Measurements from ENCODE around the gene FPR3. TPM values are rescaled to one million over a fixed set of nuclear protein-coding genes. Genes with fewer than 3 reads are reported as not detected.
"Not testable (repeated sequence)": the region's sequence is repeated elsewhere in the genome, so short reads cannot be mapped to it uniquely, and the experiment has no call there.

Gene FPR3
- total RNA-seq, 1 donor from 2014 or later: 1.6 TPM

GRCh38 chr19:51806571-51806970 is 11.6 kb downstream of the FPR3 start:
- ATAC-seq; DNase-seq (ENCODE audit: low spot score): not testable (repeated sequence)

GRCh38 chr19:51807111-51807701 is 12.2 kb downstream of the FPR3 start:
- ATAC-seq: peak; percentile 33
- DNase-seq (ENCODE audit: low spot score): no peak

- DNase-seq (ENCODE audit: low spot score): no peak
- no peak for ATAC-seq
These were observed 13.0 kb downstream of the FPR3 start for GRCh38 chr19:51807925-51808324.

GRCh38 chr19:51808333-51808986 is 13.5 kb downstream of the FPR3 start:
- DNase-seq (ENCODE audit: low spot score): no peak
- no peak for ATAC-seq

- ATAC-seq (no peak), DNase-seq (ENCODE audit: low spot score) (no peak)
These were observed 14.8 kb downstream of the FPR3 start for GRCh38 chr19:51809787-51810186.

GRCh38 chr19:51810223-51810622 is 15.3 kb downstream of the FPR3 start:
- ATAC-seq: no peak
- DNase-seq (ENCODE audit: low spot score): no peak

- ATAC-seq (peak; percentile 22), DNase-seq (ENCODE audit: low spot score) (no peak)
These were observed 16.4 kb downstream of the FPR3 start for GRCh38 chr19:51811344-51811743.

GRCh38 chr19:51815043-51815442 is 20.1 kb downstream of the FPR3 start:
- ATAC-seq: no peak
- no peak for DNase-seq (ENCODE audit: low spot score)

- DNase-seq (ENCODE audit: low spot score) (no peak), ATAC-seq (no peak)
These were observed 21.8 kb downstream of the FPR3 start for GRCh38 chr19:51816711-51817110.

- ATAC-seq (no peak), DNase-seq (ENCODE audit: low spot score) (no peak)
These were observed 25.1 kb downstream of the FPR3 start for GRCh38 chr19:51820011-51820410.

- ATAC-seq (no peak), DNase-seq (ENCODE audit: low spot score) (no peak)
These were observed 26.0 kb downstream of the FPR3 start for GRCh38 chr19:51820831-51821446.

- DNase-seq (ENCODE audit: low spot score) (no peak), ATAC-seq (no peak)
These were observed 26.5 kb downstream of the FPR3 start for GRCh38 chr19:51821456-51821855.

GRCh38 chr19:51821921-51822320 is 27.0 kb downstream of the FPR3 start:
- no peak for ATAC-seq
- no peak for DNase-seq (ENCODE audit: low spot score)

- DNase-seq (ENCODE audit: low spot score) (no peak), ATAC-seq (no peak)
These were observed 27.4 kb downstream of the FPR3 start for GRCh38 chr19:51822325-51822724.

GRCh38 chr19:51822946-51823345 is 28.0 kb downstream of the FPR3 start:
- ATAC-seq (no peak), DNase-seq (ENCODE audit: low spot score) (no peak)

GRCh38 chr19:51824281-51825005 is 29.5 kb downstream of the FPR3 start:
- peak; percentile 30 for ATAC-seq
- DNase-seq (ENCODE audit: low spot score): no peak

- DNase-seq (ENCODE audit: low spot score): no peak
- ATAC-seq: peak; percentile 34
These were observed 35.3 kb downstream of the FPR3 start for GRCh38 chr19:51830274-51830673.

GRCh38 chr19:51837145-51837544 is 42.2 kb downstream of the FPR3 start:
- ATAC-seq (no peak), DNase-seq (ENCODE audit: low spot score) (no peak)

- no peak for ATAC-seq
These were observed 67.1 kb downstream of the FPR3 start for GRCh38 chr19:51861870-51862622.

GRCh38 chr19:51873097-51873496 is 78.1 kb downstream of the FPR3 start:
- ATAC-seq (no peak), DNase-seq (ENCODE audit: low spot score) (no peak)

More at GRCh38 chr19:51861870-51862622, 67.1 kb downstream of the FPR3 start:
- DNase-seq (ENCODE audit: low spot score): no peak
